Neuronal stem cell (in vitro differentiated cells): ENCODE data around the gene PLXNA3.

Source experiments
- DNase-seq: peaks from one replicate; pipeline ENCODE4 v3.0.0-alpha.2; 2013; ENCODE audit warnings: low spot score
- H2AFZ ChIP-seq: one replicate; pipeline ENCODE4 v1.6.1; 2013; ENCODE audit warnings: mild to moderate bottlenecking, low read length, inconsistent platforms
- H2AK5ac ChIP-seq: 2 replicates; pipeline ENCODE4 v1.6.1; 2013; ENCODE audit warnings: low read depth, mild to moderate bottlenecking, inconsistent platforms, low read length, moderate library complexity, mixed read lengths
- H2BK120ac ChIP-seq: 2 replicates; pipeline ENCODE4 v1.6.1; 2013; ENCODE audit warnings: low read depth, mild to moderate bottlenecking, inconsistent platforms, low read length, moderate library complexity, mixed read lengths
- H2BK12ac ChIP-seq: one replicate; pipeline ENCODE4 v1.6.1; 2013; ENCODE audit warnings: low read length, inconsistent platforms
- H2BK15ac ChIP-seq: 2 replicates; pipeline ENCODE4 v1.6.1; 2013; ENCODE audit warnings: mild to moderate bottlenecking, low read length, inconsistent platforms, mixed read lengths
- H2BK5ac ChIP-seq: one replicate; pipeline ENCODE4 v1.6.1; 2013; ENCODE audit warnings: inconsistent platforms, mild to moderate bottlenecking, low read length, moderate library complexity
- H3K14ac ChIP-seq: one replicate; pipeline ENCODE4 v1.6.1; 2013; ENCODE audit warnings: low read length, inconsistent platforms
- H3K18ac ChIP-seq: 2 replicates; pipeline ENCODE4 v1.6.1; 2013; ENCODE audit warnings: low read length, inconsistent platforms
- H3K23ac ChIP-seq: 2 replicates; pipeline ENCODE4 v1.6.1; 2013; ENCODE audit warnings: low read depth, mild to moderate bottlenecking, mixed read lengths, low read length, inconsistent platforms; ENCODE audit not compliant: poor library complexity
- H3K27ac ChIP-seq: replicated peaks from 3 replicates; pipeline ENCODE4 v1.5.1; 2013; ENCODE audit warnings: low read length, inconsistent platforms
- H3K27me3 ChIP-seq, 3 experiments: 2 replicates each; pipeline ENCODE4 v1.6.1; 2013; ENCODE audit warnings: low read length in 3 of 3, mild to moderate bottlenecking in 2 of 3, inconsistent platforms in 1 of 3, low read depth in 1 of 3, mixed read lengths in 1 of 3, moderate library complexity in 1 of 3; ENCODE audit not compliant: control insufficient read depth in 3 of 3, insufficient read depth in 3 of 3
- H3K36me3 ChIP-seq, 2 donors: replicated peaks in 1 of 2; 2 replicates each; pipeline ENCODE4 v1.6.1; 2013; ENCODE audit warnings: low read length in 2 of 2; ENCODE audit not compliant: control insufficient read depth in 2 of 2, insufficient read depth in 2 of 2
- H3K4ac ChIP-seq: 2 replicates; pipeline ENCODE4 v1.6.1; 2013; ENCODE audit warnings: inconsistent platforms, mild to moderate bottlenecking, low read length, moderate library complexity
- H3K4me1 ChIP-seq, 2 donors: 1 replicate in 1 of 2; 2 replicates in 1 of 2; pipeline ENCODE4 v1.6.1; 2013; ENCODE audit warnings: low read length in 2 of 2, low read depth in 1 of 2; ENCODE audit not compliant: control insufficient read depth in 2 of 2, insufficient read depth in 1 of 2
- H3K4me2 ChIP-seq: one replicate; pipeline ENCODE4 v1.6.1; 2013; ENCODE audit warnings: mild to moderate bottlenecking, low read length, inconsistent platforms; ENCODE audit not compliant: insufficient read depth, poor library complexity, severe bottlenecking
- H3K4me3 ChIP-seq, 2 donors: 2 replicates each; pipeline ENCODE4 v1.5.1; 2013; ENCODE audit warnings: low read length in 2 of 2, mild to moderate bottlenecking in 2 of 2, inconsistent platforms in 1 of 2, moderate library complexity in 1 of 2
- H3K79me1 ChIP-seq: one replicate; pipeline ENCODE4 v1.6.1; 2013; ENCODE audit warnings: low read depth, mild to moderate bottlenecking, inconsistent platforms, low read length, moderate library complexity
- H3K9ac ChIP-seq: one replicate; pipeline ENCODE4 v1.6.1; 2013; ENCODE audit warnings: mild to moderate bottlenecking, low read depth, low read length, inconsistent platforms; ENCODE audit not compliant: poor library complexity
- H3K9me3 ChIP-seq, 2 donors: replicated peaks in 1 of 2; 2 replicates each; pipeline versions ENCODE3 to v1.6.1; 2013; ENCODE audit warnings: low read length in 2 of 2, mild to moderate bottlenecking in 2 of 2, inconsistent platforms in 1 of 2, low read depth in 1 of 2, mixed read lengths in 1 of 2, moderate library complexity in 1 of 2; ENCODE audit not compliant: control insufficient read depth in 2 of 2, insufficient read depth in 1 of 2
- H4K8ac ChIP-seq: one replicate; pipeline ENCODE4 v1.6.1; 2013; ENCODE audit warnings: low read depth, mild to moderate bottlenecking, inconsistent platforms, low read length, moderate library complexity
- H4K91ac ChIP-seq: one replicate; pipeline ENCODE4 v1.6.1; 2013; ENCODE audit warnings: low read length, low read depth, mild to moderate bottlenecking, inconsistent platforms; ENCODE audit not compliant: poor library complexity
- WGBS, 2 donors: extraction: QIAGEN DNeasy Blood & Tissue Kit; methylation state at CpG; one replicate each; pipeline ENCODE4 v1.1.7; 2013; ENCODE audit warnings: missing lambda C conversion rate in 2 of 2, mixed read lengths in 1 of 2; ENCODE audit not compliant: insufficient read length in 2 of 2, insufficient replicate concordance in 1 of 2; ENCODE audit errors: extremely low coverage in 2 of 2; 5-methylcytosine and 5-hydroxymethylcytosine counted together

The PLXNA3 gene

DNA sequence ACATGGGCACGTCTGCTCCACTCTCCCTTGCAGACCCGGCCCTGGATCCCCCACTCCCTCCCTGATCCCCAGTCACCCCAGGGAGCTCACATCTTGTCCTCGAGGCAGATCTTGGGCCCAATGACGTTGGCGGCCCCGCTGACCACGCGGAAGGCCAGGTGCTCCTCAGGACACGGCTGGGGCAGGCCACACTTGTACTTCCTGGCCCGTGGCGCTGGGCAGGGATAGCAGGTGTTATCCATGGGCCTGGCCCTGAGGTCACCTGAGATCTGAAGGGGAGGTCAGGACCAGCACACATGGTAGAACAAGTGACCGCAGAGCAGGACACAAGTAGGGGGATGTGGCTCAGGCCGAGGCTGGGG is 50.3 kb downstream of the PLXNA3 start:
- no peak for DNase-seq
- no peaks in the 10 kb centered on the region for H3K27me3 ChIP-seq
- H3K9me3 ChIP-seq: no peaks in the 10 kb centered on the region
- no peak overlapping the region for H2BK5ac ChIP-seq
- H4K91ac ChIP-seq: no peak overlapping the region
- H3K79me1 ChIP-seq: no peaks in the 10 kb centered on the region
- H3K27ac ChIP-seq: no peak overlapping the region
- no peak overlapping the region for H2BK120ac ChIP-seq
- no peak overlapping the region for H3K4me2 ChIP-seq
- no peak overlapping the region for H3K18ac ChIP-seq
- H3K23ac ChIP-seq: no peak overlapping the region
- no peak overlapping the region for H2AK5ac ChIP-seq
- H2BK12ac ChIP-seq: no peak overlapping the region
- H2AFZ ChIP-seq: no peak overlapping the region
- H3K4ac ChIP-seq: no peak overlapping the region
- H2BK15ac ChIP-seq: no peak overlapping the region
- H3K4me1 ChIP-seq: peaks cover 0 to 3% of the 10 kb centered on the region in 2 donors
- no CpG with 5 or more reads among the region's 13 CpGs for WGBS, 2 donors
- peaks cover 0 to 20% of the 10 kb centered on the region in 2 donors for H3K36me3 ChIP-seq
- no peak overlapping the region for H3K14ac ChIP-seq
- no peak overlapping the region for H3K9ac ChIP-seq
- H3K4me3 ChIP-seq: no peak overlapping the region
- H4K8ac ChIP-seq: no peak overlapping the region

- no peak for DNase-seq
- no peak overlapping the region for H3K18ac ChIP-seq
- no CpG with 5 or more reads among the region's 5 CpGs for WGBS, 2 donors
- no peaks in the 10 kb centered on the region for H3K9me3 ChIP-seq
- H3K14ac ChIP-seq: no peak overlapping the region
- no peak overlapping the region for H2BK120ac ChIP-seq
- no peak overlapping the region for H2BK12ac ChIP-seq
- no peak overlapping the region for H2BK15ac ChIP-seq
- H3K79me1 ChIP-seq: no peaks in the 10 kb centered on the region
- H3K4me3 ChIP-seq: no peak overlapping the region
- H4K91ac ChIP-seq: no peak overlapping the region
- H2AFZ ChIP-seq: no peak overlapping the region
- no peak overlapping the region for H2AK5ac ChIP-seq
- H3K27me3 ChIP-seq: no peaks in the 10 kb centered on the region
- H3K27ac ChIP-seq: no peak overlapping the region
- no peak overlapping the region for H2BK5ac ChIP-seq
- H3K23ac ChIP-seq: no peak overlapping the region
- H3K4me1 ChIP-seq: peaks cover 0 to 3% of the 10 kb centered on the region in 2 donors
- no peak overlapping the region for H3K4me2 ChIP-seq
- peaks cover 0 to 20% of the 10 kb centered on the region in 2 donors for H3K36me3 ChIP-seq
- H3K9ac ChIP-seq: no peak overlapping the region
- H4K8ac ChIP-seq: no peak overlapping the region
- H3K4ac ChIP-seq: no peak overlapping the region
These were observed 51.4 kb downstream of the PLXNA3 start for GRCh38 chrX:154509455-154509854.

DNA sequence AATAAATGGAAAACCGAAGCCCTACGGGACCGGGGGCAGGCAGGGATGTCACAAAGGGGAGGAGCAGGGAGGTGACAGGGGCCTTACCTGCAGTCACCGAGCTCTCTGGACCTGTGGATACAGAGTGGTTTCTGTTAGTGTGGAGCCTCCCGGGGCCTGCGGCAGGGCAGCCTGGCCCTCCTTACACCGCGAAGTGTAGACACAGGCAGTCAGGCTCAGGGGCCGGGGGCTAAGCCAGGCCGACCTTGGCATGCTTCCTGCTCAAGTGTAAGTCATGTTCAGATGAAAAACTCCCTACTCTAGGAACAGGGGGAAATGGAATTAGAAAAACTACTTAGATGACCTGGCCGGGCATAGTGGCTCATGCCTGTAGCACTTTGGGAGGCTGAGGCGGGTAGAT is 53.7 kb downstream of the PLXNA3 start:
- no peak overlapping the region for H3K23ac ChIP-seq
- H3K27ac ChIP-seq: no peak overlapping the region
- no peak overlapping the region for H3K18ac ChIP-seq
- no peak overlapping the region for H3K9ac ChIP-seq
- H3K79me1 ChIP-seq: no peaks in the 10 kb centered on the region
- H4K91ac ChIP-seq: no peak overlapping the region
- no peaks in the 10 kb centered on the region for H3K9me3 ChIP-seq
- H2BK120ac ChIP-seq: no peak overlapping the region
- no peak overlapping the region for H4K8ac ChIP-seq
- no peak overlapping the region for H3K4ac ChIP-seq
- no peak overlapping the region for H3K14ac ChIP-seq
- H3K4me2 ChIP-seq: no peak overlapping the region
- H2BK12ac ChIP-seq: no peak overlapping the region
- H2BK15ac ChIP-seq: no peak overlapping the region
- H3K4me3 ChIP-seq: no peak overlapping the region
- H3K4me1 ChIP-seq: no peaks in the 10 kb centered on the region
- H2AK5ac ChIP-seq: no peak overlapping the region
- H3K36me3 ChIP-seq: peaks cover 0 to 15% of the 10 kb centered on the region in 2 donors
- H2BK5ac ChIP-seq: no peak overlapping the region
- no peaks in the 10 kb centered on the region for H3K27me3 ChIP-seq
- DNase-seq: no peak
- H2AFZ ChIP-seq: no peak overlapping the region
- no CpG with 5 or more reads among the region's 12 CpGs for WGBS, 2 donors

- no peaks in the 10 kb centered on the region for H3K27me3 ChIP-seq
- H3K36me3 ChIP-seq: peaks cover 0 to 13% of the 10 kb centered on the region in 2 donors
- H2BK12ac ChIP-seq: no peak overlapping the region
- no peak overlapping the region for H2BK5ac ChIP-seq
- peaks cover 5 to 9% of the 10 kb centered on the region in 2 donors for H3K4me1 ChIP-seq
- DNase-seq: no peak
- H3K4me3 ChIP-seq: no peak overlapping the region
- H3K27ac ChIP-seq: no peak overlapping the region
- no peak overlapping the region for H2AFZ ChIP-seq
- no peak overlapping the region for H2BK120ac ChIP-seq
- H3K14ac ChIP-seq: no peak overlapping the region
- H3K9ac ChIP-seq: no peak overlapping the region
- no peak overlapping the region for H4K8ac ChIP-seq
- H3K79me1 ChIP-seq: no peaks in the 10 kb centered on the region
- H2AK5ac ChIP-seq: no peak overlapping the region
- H4K91ac ChIP-seq: no peak overlapping the region
- H2BK15ac ChIP-seq: no peak overlapping the region
- H3K4me2 ChIP-seq: no peak overlapping the region
- no peak overlapping the region for H3K23ac ChIP-seq
- no peak overlapping the region for H3K18ac ChIP-seq
- no CpG with 5 or more reads among the region's 16 CpGs for whole genome bisulfite sequencing, 2 donors
- no peak overlapping the region for H3K4ac ChIP-seq
- H3K9me3 ChIP-seq: no peaks in the 10 kb centered on the region
These were observed 54.9 kb downstream of the PLXNA3 start for GRCh38 chrX:154512879-154513553.
